GM21786 (cell line): ENCODE data around the gene NEK7.
A peak's percentile ranks its signal among the peaks of the same experiment; 100 is the strongest.
"Not testable (repeated sequence)": the region's sequence is repeated elsewhere in the genome, so short reads cannot be mapped to it uniquely, and the experiment has no call there.

Experiments
- ATAC-seq: cut with Tn5 transposase; IDR thresholded peaks from one replicate; pipeline ENCODE4 v1.9.1; 2021; ENCODE audit not compliant: unreplicated experiment

NEK7 gene

DNA sequence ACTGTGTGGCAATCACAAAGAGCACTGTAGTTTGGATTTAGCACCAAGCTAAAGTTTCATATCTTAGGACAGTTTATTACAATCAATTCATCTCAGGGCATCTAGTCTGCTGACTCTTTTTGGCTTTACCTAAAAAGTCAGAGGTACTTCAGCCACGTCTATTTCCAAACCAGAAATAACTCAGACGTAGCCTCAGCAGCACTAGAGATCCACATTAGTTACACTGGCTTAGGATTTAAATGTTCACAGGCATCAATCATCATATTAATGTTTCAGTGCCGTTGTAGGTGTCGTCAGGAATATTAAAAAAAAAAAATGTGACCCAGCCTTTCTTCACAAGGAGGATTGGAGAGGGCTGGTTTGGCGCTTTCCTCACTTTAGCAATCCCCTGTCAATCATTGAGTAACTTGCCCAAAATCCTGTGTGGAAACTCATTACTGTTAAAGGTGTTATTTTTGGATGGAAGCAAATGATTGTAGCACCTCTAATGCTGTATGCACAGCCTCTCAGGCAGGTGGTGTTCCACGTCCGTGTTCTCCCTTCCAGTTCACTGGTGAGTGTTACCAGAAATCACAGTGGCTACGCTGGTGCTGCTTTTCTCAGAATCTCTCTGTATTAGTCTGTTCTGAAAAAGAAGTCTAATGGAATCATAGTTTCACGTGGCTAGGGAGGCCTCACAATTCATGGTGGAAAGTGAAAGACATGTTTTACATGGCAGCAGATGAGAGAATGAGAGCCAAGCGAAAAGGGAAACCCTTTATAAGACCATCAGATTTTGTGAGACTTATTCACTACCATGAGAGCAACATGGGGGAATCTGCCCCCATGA, 45.4 kb downstream of the NEK7 start:
- ATAC-seq = peak; percentile 89

DNA sequence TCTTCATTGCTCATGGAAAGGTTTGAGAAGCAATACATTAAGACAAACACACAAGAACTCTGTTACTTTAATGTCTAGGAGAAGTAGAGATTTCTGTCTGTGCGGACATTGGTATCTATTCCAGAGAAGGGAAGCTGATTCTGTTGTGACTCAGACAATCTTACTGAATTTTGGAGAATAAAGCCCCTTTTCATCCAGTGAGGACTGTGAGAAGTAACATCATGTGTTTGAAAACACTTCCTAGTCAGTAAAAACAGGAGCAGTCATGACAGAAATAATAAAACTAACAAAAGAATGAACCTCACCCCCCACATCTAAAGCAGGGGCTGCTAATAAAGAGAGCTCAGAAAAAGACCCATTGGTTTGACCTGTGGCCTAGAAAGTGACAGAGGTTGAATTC, 46.6 kb downstream of the NEK7 start:
- no peak for ATAC-seq

GRCh38 chr1:198205016-198205684, 48.4 kb downstream of the NEK7 start:
- no peak for ATAC-seq

DNA sequence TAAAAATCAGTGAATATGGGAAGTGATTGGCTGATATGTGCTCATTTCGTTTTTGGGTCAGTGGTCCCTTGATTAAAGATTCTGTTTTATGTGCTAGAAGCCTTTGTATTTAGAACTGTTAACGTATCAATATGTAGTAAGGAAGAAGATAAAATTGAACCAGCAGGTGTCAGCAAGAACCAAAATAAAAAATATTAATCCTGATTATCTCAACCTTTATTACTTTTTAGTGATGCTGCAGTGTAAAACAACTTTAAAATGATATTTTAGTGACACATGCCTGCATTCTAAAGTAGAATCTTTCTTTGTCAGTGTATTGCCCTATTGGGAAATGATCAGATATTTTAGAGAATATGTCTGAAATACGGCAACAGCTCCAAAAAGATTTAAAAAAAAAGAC, 49.5 kb downstream of the NEK7 start:
- no peak for ATAC-seq

GRCh38 chr1:198211696-198212095, 54.9 kb downstream of the NEK7 start:
- ATAC-seq = no peak

DNA sequence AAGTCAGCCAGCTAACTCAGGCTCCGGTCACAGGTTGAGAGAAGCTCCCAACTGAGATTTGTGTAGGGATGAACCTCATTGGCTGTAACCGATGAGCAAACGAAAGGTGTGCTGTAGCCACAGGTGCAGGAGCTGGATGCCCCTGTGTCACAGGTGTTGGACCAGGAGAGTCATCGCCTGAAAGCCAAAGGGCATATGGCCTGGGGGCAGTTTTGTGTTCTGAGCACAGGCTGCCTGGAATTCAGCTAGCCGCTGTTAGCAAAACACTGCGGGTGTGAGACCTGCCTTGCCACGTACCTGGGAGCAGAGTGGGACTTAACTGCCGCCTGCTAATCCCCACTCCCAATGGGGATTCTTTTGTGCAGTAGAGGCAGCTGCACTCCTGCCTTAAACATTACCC, 55.3 kb downstream of the NEK7 start:
- no peak for ATAC-seq

DNA sequence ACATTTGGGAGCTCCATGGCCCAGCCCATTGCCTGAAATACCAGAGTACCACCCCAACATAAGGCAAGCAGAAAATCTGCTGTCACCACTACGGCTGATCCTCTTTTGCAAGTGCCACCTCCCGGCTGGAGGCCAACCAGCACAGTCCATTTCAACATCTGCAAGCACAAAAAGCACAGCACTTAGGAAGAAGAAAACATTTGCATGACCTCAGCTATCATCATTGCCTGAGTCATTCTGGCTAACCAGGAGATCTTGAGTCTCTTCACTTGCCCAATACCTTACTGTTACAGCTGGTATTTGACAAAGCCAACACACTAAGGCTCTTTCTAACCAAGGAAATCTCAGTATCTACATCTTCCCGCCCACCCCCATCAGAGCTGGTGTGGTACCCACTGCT, 55.9 kb downstream of the NEK7 start:
- ATAC-seq = no peak

DNA sequence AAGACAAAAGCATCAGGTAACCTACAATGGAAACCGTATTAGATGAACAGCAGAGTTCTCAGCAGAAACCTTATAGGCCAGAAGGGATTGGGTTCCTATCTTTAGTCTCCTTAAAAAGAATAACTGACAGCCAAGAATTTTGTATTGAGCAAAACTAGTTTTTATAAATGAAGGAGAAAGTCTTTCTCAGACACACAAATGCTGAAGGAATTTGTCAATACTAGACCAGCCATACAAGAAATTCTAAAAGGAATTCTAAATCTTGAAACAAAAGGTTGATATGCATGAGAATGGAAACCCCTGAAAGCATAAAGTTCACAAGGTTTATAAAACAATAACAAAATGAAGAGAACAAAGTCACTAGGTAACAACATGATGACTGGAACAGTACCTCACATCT, 58.1 kb downstream of the NEK7 start:
- no peak for ATAC-seq

- ATAC-seq = no peak
Measured at GRCh38 chr1:198220428-198220827, 63.6 kb downstream of the NEK7 start.

DNA sequence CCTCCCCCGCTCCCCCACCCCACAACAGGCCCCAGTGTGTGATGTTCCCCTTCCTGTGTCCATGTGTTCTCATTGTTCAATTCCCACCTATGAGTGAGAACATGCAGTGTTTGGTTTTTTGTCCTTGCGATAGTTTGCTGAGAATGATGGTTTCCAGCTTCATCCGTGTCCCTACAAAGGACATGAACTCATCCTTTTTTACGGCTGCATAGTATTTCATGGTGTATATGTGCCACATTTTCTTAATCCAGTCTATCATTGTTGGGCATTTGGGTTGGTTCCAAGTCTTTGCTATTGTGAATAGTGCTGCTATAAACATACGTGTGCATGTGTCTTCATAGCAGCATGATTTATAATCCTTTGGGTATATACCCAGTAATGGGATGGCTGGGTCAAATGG, 70.2 kb downstream of the NEK7 start:
- not testable (repeated sequence) for ATAC-seq

GRCh38 chr1:198227454-198227853, 70.7 kb downstream of the NEK7 start:
- ATAC-seq = not testable (repeated sequence)

DNA sequence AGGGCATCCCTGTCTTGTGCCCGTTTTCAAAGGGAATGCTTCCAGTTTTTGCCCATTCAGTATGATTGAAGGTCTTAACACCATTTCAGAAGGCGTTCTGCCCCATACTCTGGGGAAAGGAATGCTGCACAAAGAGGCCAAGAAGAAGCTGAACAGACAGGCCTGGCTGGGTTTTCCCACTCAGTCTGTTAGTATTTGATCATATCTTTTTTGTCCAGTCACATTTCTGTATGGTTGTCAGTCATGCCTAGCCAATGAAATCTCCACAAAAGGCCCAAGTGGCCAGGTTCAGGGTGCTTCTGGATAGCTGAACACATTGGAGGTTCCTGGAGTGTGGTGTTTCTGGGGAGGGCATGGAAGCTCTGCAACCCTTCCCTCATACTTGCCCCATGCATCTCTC, 72.1 kb downstream of the NEK7 start:
- no peak for ATAC-seq

- no peak for ATAC-seq
Measured at GRCh38 chr1:198231779-198232178, 75.0 kb downstream of the NEK7 start.

DNA sequence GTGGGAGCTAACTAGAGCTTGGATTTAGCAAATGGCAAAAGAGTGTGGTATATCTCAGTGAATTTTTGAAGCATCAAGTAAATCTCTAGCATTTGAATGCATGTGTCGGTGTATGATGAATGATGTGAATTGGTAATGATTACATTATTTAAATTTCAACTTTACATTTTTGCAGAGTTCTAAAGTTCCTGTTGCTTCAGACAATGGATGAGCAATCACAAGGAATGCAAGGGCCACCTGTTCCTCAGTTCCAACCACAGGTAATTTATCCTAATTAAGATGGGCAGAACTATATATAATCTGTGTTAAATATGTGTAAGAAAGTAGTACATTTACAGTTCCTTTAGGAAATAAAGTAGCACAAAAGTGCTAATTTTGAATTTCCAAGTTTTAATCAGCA, 75.6 kb downstream of the NEK7 start:
- ATAC-seq = no peak

GRCh38 chr1:198232940-198233675, 76.3 kb downstream of the NEK7 start:
- ATAC-seq = no peak

DNA sequence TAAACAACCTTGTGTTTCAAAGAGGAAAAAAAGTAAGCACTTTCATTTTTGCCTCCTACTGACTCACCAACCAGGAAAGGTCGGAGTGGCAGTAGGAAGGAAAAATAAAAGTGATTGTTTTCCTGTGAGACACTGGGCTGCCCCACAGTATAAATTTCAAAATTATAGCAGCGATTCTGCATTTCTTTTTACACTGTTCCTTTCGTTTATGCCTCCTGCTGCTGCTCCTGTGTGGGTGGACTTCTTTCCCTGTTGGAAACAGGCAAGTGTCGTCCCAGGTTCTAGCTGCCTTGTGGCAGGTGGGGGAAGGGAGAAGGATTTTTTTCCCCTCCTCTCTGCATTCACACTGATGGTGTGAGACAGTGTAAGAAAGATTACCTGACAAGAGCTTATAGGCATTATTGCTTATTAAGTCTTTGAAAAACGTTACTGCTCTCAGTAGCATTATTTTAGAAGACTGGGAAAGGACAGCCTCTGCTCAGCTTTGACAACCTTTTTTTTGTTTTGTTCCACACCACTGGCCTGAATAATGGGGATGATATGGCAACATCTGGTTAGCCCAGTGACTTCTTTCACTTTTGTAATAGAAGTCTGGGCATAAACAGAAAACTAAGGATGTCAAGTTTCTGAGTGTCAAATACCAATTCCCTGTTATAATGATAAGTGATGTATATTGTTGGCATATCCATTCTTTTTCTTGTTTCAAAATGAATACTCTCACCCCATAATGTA, 77.9 kb downstream of the NEK7 start:
- ATAC-seq = peak; percentile 64

DNA sequence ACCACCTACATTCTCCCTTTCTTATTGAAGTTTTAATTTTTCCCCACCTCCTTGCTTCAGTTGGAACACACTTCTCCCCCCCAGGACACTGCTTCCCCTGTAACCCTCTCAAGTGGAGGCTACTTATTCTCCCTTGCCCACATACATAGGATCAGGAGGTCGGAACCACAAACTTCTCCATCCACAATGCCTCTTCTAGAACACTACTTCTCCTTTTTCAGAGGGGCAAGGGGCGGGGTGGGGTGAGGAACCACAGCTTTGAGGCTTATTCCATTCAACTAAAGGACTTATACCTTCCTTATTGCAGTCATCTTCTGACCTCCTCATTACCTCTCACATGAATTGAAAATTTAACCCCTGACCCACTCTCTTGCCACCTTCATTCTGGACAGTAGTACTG, 81.3 kb downstream of the NEK7 start:
- ATAC-seq = no peak

- ATAC-seq = no peak
Measured at GRCh38 chr1:198241553-198241952, 84.8 kb downstream of the NEK7 start.

DNA sequence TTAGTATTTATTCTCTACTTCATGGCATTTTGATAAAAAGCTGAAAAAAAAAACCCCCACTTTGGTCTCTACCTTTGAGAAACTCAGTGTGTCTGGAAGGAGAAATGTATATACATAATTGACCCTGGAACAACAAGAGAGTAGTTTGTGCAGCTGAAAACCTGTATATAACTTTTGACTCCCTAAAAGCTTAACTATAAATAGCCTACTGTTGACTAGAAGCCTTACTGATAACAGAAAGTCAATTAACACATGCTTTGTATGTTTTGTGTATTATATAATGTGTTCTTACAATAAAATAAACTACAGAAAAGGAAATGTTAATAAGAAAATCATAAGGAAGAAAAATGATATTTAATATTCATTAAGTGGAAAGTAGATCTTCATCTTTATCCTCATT, 88.0 kb downstream of the NEK7 start:
- no peak for ATAC-seq

DNA sequence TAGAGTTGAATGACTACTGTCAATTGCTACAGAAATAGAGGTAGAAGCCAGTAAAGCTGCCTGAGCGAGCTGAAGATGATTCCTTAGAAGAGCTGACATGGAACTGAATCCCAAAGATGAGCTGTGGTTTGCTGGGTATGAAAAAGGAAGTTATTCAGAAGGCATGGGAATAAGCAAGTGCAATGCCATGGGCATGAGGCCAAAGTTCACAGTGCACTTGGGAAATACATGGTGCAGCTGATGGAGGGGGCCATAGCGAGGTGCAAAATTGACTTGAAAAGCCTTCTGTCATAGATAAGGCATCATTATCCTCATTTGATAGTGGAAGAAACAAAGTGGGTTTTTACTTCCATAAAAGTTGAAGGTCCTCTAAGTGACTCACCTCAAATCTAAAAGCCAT, 88.6 kb downstream of the NEK7 start:
- ATAC-seq = no peak

DNA sequence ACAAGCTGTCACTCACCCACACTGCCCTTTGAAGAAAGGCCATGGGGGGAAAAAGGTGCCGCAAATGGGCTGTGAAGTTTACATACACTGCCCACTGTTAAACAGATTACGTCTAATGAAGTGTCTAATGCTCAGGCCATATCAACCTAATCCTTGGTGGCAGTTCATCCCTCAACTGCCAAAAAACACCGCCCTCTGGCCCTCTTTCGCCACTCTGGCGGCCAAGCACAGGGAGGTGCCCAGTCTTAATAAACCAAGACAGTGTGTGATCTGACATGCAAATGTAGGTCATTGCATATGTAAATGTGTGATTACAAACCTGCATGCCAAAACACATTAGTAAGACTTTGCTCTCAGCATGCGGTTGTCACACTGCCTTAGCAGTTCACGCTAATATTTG, 89.5 kb downstream of the NEK7 start:
- ATAC-seq = no peak
